Body of pancreas (tissue), 4 donors: ENCODE results near the gene CLOCK. TPM values are rescaled to one million over a fixed set of nuclear protein-coding genes. Genes with fewer than 3 reads are reported as not detected.

Experiments used
- ATAC-seq: fragments of 150-250 bp; one replicate; pipeline ENCODE4 v1.9.1; 2016
- DNase-seq, 4 donors: peaks; one replicate each; pipeline ENCODE4 v3.0.0-alpha.2; 2019
- H3K27ac ChIP-seq, 4 donors: fragments of 200-600 bp; sonication (generic); 1 replicate in 3 of 4; 2 replicates in 1 of 4; pipeline versions ENCODE4 v1.5.1 to v1.6.1; 2016 to 2019; ENCODE audit warnings: mild to moderate bottlenecking in 1 of 4, mixed read lengths in 1 of 4, moderate library complexity in 1 of 4
- H3K27me3 ChIP-seq, 2 donors: fragments of 200-600 bp; sonication (generic); one replicate each; pipeline ENCODE4 v1.6.0; 2016; ENCODE audit warnings: mild to moderate bottlenecking in 1 of 2
- H3K36me3 ChIP-seq, 2 donors: fragments of 200-600 bp; sonication (generic); replicated peaks in 1 of 2; 2 replicates each; pipeline ENCODE4 v1.5.1; 2016; ENCODE audit warnings: low read depth in 2 of 2; ENCODE audit not compliant: insufficient read depth in 1 of 2
- H3K4me1 ChIP-seq: fragments of 200-600 bp; sonication (generic); one replicate; pipeline ENCODE4 v1.6.0; 2016
- H3K4me3 ChIP-seq, 2 donors: fragments of 200-600 bp; sonication (generic); 1 replicate in 1 of 2; 2 replicates in 1 of 2; pipeline ENCODE4 v1.5.1; 2016 to 2019
- H3K9me3 ChIP-seq, 3 donors: fragments of 200-600 bp; sonication (generic); 1 replicate in 2 of 3; 2 replicates in 1 of 3; pipeline ENCODE4 v1.5.1; 2016
- POLR2A ChIP-seq, 3 donors: fragments of 450-650 bp; IDR thresholded peaks; one replicate each; pipeline ENCODE4 v1.6.1; 2016; ENCODE audit warnings: antibody characterized with exemption in 3 of 3, mild to moderate bottlenecking in 2 of 3
- WGBS, 2 donors: methylation state at CpG; one replicate each; pipeline ENCODE4 v1.1.5; 2017; 5-methylcytosine and 5-hydroxymethylcytosine counted together
- intact Hi-C: fragments of 100-400 bp; cut with DNase I; formaldehyde crosslinking; loops from one replicate; pipeline ENCODE4 v1.15.1; 2023
- total RNA-seq, 2 donors: library from RNA; depleted of rRNA; stranded (reverse); fragments of >200 nt; gene quantifications; one replicate each; pipeline ENCODE4 v1.1.0, GENCODE V29; 2016
- TF ChIP-seq, protein P1 (sequence below), 7 experiments: fragments of 450-650 bp in 4 of 7; fragments of 200-600 bp in 3 of 7; sonication (generic) in 3 of 7; IDR thresholded peaks; one replicate each; pipeline ENCODE4 v1.5.1; 2016 to 2019; ENCODE audit warnings: antibody characterized with exemption in 7 of 7

CLOCK gene
- total RNA-seq, 2 donors from 2014 or later, result 6.3 to 13.7 TPM

DNA sequence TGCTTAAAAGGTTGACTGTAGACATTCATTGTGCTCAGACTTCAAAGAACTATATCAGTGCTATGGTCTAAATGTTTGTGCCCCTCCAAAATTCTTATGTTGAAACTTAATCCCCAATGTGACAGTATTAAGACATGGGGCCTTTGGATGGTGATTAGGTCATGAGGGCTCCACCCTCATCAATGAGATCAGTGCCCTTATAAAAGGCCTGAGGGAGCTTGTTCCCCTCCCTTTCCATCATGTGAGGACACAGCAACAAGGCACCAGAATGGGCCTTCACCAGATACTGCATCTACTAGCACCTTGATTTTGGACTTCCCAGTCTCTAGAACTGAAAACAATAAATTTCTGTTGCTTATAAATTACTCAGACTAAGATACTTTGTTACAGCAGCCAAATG is 28.3 kb downstream of the CLOCK start:
- H3K36me3 ChIP-seq, result no peaks in the 10 kb centered on the region
- intact Hi-C loops, result no loop called here
- no peak for DNase-seq
- H3K9me3 ChIP-seq, result no peaks in the 10 kb centered on the region
- ATAC-seq, result no peak
- no peak overlapping the region for H3K4me3 ChIP-seq
- no peak overlapping the region for H3K27ac ChIP-seq
- H3K4me1 ChIP-seq, result no peaks in the 10 kb centered on the region
- TF ChIP-seq, protein P1, sequence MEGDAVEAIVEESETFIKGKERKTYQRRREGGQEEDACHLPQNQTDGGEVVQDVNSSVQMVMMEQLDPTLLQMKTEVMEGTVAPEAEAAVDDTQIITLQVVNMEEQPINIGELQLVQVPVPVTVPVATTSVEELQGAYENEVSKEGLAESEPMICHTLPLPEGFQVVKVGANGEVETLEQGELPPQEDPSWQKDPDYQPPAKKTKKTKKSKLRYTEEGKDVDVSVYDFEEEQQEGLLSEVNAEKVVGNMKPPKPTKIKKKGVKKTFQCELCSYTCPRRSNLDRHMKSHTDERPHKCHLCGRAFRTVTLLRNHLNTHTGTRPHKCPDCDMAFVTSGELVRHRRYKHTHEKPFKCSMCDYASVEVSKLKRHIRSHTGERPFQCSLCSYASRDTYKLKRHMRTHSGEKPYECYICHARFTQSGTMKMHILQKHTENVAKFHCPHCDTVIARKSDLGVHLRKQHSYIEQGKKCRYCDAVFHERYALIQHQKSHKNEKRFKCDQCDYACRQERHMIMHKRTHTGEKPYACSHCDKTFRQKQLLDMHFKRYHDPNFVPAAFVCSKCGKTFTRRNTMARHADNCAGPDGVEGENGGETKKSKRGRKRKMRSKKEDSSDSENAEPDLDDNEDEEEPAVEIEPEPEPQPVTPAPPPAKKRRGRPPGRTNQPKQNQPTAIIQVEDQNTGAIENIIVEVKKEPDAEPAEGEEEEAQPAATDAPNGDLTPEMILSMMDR (IDR thresholded peaks at IDR 0.05), result no peak
- no peak for TF ChIP-seq POLR2A (IDR thresholded peaks at IDR 0.05)
- no peaks in the 10 kb centered on the region for H3K27me3 ChIP-seq

DNA sequence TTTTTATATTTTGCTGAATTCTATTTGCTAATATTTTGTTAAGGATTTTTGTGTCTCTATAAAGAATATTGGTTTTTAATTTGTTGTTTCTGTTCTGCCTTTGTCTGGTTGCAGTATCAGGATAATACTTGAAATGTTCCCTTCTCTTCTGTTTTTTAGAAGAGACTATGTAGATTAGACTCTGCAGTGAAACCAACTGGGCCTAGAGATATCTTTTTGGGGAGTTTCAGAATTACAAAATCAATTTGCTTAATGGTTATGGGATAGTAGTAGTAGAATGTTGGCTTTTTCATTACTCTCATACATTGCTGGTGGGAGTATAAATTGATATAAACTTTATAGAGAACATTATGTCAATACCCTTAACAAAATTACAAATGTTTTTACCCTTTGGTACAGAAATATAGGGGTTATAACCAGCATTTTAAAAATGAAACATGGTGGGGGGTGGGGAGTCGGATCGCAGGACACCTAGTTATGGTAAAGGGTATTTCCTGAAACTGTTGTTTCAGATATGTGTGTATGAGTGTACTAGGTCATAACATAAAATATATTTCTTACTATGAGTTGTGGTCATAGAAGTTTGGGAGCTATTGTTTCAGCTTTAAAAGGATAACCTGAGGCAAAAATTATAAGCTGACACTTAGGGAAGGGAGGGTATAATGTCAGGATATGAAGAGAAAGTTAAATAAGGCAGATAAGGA is 29.0 kb downstream of the CLOCK start:
- no peak for TF ChIP-seq POLR2A (IDR thresholded peaks at IDR 0.05)
- TF ChIP-seq, protein P1 (IDR thresholded peaks at IDR 0.05), result no peak
- DNase-seq (no peak), ATAC-seq (no peak)
- WGBS, 2 donors, result 92 to 94% methylated on average over 2 of the region's 2 CpGs
- H3K9me3 ChIP-seq, result no peaks in the 10 kb centered on the region
- no peaks in the 10 kb centered on the region for H3K27me3 ChIP-seq
- H3K4me1 ChIP-seq, result no peaks in the 10 kb centered on the region
- intact Hi-C loops, result no loop called here
- no peaks in the 10 kb centered on the region for H3K36me3 ChIP-seq
- no peak overlapping the region for H3K4me3 ChIP-seq
- H3K27ac ChIP-seq, result no peak overlapping the region

DNA sequence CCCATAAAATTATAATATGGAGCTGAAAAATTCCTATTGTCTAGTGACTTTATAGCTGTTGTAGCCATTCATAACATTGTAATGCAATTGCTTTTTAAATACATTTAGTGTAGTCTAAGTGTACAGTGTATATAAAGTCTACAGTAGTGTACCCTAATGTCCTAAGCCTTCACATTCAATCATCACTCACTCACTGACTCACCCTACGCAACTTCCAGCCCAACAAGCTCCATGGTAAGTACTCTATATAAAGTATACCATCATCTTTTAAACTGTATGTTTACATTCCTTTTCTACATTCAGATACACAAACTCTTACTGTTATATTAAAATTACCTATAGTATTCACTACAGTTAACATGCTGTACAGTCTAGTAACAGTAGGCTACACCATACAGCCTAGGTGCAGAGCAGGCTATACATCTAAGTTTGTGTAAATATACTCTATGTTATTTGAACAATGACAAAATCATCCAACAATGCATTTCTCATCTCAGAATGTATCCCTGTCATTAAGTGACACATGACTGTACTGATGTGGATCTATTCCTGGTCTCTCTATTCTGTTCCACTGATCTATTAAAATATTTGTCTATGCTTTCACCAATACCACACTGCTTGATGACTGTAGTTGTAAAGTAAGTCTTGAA is 33.7 kb downstream of the CLOCK start:
- intact Hi-C loops, result no loop called here
- no peaks in the 10 kb centered on the region for H3K27me3 ChIP-seq
- H3K4me3 ChIP-seq, result no peak overlapping the region
- H3K27ac ChIP-seq, result no peak overlapping the region
- H3K9me3 ChIP-seq, result no peaks in the 10 kb centered on the region
- ATAC-seq (no peak), DNase-seq (no peak)
- no peaks in the 10 kb centered on the region for H3K4me1 ChIP-seq
- 94 to 100% methylated on average over 1 of the region's 1 CpG for WGBS, 2 donors
- peaks cover 0 to 2% of the 10 kb centered on the region in 2 donors for H3K36me3 ChIP-seq
- TF ChIP-seq POLR2A (IDR thresholded peaks at IDR 0.05), result no peak
- TF ChIP-seq, protein P1 (IDR thresholded peaks at IDR 0.05), result no peak

DNA sequence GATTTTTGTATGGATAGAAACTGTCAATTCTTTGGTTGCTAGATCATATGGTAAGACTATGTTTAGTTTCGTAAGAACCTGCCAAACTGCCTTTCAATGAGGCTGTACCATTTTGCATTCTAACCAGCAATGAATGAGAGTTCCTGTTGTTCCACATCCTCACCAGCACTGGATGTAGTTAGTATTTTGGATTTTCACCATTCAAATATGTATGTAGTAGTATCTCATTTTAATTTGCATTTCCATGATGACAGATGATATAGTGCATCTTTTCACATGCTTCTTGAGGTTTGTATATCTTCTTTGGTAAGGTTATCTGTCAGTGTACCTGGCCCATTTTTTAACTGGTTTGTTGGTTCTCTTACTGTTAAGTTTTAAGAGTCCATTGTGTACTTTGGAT is 34.6 kb downstream of the CLOCK start:
- intact Hi-C loops, result no loop called here
- H3K4me1 ChIP-seq, result no peaks in the 10 kb centered on the region
- WGBS, 2 donors, result 96 to 100% methylated on average over 1 of the region's 1 CpG
- no peak for ATAC-seq
- no peak overlapping the region for H3K4me3 ChIP-seq
- H3K9me3 ChIP-seq, result no peaks in the 10 kb centered on the region
- no peak for TF ChIP-seq POLR2A (IDR thresholded peaks at IDR 0.05)
- TF ChIP-seq, protein P1 (IDR thresholded peaks at IDR 0.05), result no peak
- DNase-seq, result no peak
- no peak overlapping the region for H3K27ac ChIP-seq
- no peaks in the 10 kb centered on the region for H3K27me3 ChIP-seq
- H3K36me3 ChIP-seq, result peaks cover 0 to 2% of the 10 kb centered on the region in 2 donors

DNA sequence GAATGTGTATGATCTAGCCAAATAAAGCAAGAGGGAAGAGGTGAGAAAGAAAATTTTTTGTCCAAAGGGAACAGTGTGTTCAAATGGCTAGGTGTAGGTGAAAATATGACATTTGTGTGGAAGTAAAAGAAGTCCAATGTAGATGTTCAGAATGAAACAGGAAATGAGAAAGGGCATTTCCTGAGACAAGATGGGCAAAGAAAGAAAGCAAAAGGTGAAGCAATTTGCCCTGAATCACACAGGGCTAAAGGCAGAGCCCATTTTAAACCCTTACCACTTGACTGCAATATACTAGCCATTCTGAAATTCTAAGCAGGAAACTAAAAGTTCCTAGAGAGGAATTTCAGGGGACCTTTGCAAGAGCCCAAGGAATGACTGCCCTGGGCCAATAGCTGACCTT is 36.0 kb downstream of the CLOCK start:
- peaks cover 0 to 2% of the 10 kb centered on the region in 2 donors for H3K36me3 ChIP-seq
- H3K27ac ChIP-seq, result no peak overlapping the region
- no peak for ATAC-seq
- TF ChIP-seq, protein P1 (IDR thresholded peaks at IDR 0.05), result no peak
- no peak for TF ChIP-seq POLR2A (IDR thresholded peaks at IDR 0.05)
- H3K4me3 ChIP-seq, result no peak overlapping the region
- H3K27me3 ChIP-seq, result no peaks in the 10 kb centered on the region
- no peaks in the 10 kb centered on the region for H3K4me1 ChIP-seq
- intact Hi-C loops, result no loop called here
- DNase-seq, result no peak
- H3K9me3 ChIP-seq, result no peaks in the 10 kb centered on the region
